GM21423 (cell line): ENCODE results near the gene LSM10.

ENCODE experiments used
- ATAC-seq: cut with Tn5 transposase; IDR thresholded peaks from one replicate; pipeline ENCODE4 v1.9.1; 2021; ENCODE audit warnings: mild to moderate bottlenecking, moderate library complexity; ENCODE audit not compliant: unreplicated experiment

The LSM10 gene

DNA sequence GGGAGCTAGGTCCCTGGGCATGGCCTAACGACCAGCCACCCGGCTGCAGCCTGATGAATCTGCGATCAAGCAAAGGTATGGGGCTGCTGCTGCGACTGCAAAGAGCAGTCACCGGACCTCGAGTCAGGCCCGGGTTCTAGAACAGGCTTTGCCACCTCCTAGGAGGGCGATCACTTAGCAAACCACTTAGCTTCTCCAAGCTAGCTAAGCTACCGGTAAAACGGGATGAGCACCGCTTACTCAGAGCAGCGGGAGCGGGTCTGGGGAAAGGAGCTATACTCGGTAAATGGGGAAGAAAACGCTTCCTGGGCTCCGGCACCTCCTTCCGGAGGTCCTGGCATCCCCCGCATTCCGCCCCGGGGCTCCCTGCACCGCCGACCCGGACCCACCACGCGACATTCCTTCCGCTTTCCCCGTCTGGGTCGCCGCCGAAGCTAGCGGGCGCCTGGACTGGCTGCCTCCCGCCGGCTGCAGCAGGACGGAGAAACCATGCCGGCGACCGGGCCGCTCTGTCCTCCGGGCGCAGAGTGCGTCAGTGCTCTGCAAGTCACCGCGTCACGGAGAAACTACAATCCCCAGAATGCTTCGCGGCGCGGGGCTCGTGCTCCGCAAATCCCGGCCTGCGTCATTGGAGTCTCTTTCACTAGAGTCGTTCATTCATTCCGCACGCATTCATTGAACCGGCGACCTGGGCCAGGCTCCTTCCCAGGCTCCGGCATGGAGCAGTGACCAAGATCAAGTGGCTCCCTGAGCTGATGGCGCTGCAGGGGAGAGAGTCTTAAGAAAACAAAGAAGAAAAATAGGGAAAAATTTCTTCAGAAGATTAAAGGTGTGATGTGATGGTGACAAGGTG is at the start of gene LSM10:
LSM10 (minus strand) TSS at position 531 of the 853 bp plus-strand sequence. CDS start 3,779 bp downstream, outside the sequence.
- peak; percentile 45 for ATAC-seq

DNA sequence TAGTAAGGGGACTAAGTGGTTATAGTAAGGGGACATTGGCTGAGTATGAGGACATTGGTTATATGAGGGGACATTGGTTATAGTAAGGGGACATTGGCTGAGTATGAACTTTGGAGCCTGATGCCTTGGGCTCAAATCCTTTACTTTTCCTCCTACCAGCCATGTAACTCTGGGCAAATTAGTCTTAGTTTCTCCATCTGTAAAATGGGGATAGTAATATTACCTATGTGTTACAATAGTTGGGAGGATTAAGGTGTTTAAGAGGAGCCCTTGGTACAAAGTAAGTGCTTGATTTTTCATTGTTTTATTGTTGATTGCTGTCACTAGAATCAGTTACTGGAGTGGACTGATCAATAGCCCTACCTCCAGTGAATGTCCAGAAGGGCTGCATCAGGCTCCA is 49.7 kb upstream of the LSM10 start:
- ATAC-seq: no peak

DNA sequence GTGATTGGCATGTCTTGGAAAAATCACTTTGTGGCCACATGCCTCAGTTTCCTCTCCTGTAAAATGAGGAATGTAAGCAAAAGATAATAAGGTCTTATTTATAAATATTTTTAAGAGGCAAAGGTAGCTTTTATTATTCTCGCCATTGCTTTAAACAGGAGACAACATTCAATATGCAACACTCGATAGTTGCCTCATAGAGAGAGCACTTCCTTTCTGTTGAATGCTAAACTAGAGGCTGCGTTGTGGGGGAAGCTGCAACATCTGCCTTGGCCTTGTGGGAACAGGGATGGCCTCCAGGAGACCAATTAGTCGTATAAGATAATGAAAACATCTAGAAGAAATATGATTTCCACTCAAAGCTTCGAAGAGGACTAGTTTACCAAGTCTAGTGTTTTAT is 49.0 kb upstream of the LSM10 start:
- no peak for ATAC-seq

DNA sequence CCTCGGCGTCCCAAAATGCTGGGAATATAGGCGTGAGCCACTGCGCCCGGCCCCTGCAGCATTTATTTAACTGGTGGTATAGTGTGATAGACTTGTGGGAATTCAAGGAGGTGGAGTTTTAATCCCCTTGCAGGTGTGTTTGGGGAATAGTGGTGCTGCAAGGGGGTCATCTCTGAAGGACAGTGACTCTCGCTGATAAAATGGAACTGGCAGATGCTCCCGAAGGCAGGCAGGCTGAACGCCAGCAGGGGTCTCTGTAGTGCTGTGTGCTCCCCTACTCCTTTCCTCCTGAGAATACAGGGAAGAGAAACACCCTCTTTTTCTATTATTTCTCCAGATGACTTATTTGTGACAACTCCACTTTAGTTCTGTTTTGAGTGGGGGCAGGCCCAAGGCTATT is 48.6 kb upstream of the LSM10 start:
- ATAC-seq: no peak

DNA sequence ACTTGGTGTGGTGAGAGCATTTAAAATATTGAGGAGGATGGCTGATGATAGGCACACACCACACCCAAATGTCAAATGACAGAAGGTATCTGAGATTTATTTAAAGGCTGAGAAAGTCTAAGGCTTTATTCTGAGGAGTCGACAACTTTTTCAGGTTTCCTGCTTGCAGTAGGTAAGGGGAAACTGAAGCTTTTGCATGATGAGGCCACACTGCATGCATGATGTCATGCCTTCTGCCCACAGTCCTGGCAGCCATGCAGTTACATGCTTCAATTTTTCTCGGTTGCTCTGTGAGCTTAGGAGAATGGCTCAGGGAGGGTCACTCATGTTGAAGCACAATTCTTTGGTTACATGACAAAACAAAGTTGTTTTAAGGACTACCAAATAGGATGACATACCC is 45.6 kb upstream of the LSM10 start:
- no peak for ATAC-seq

DNA sequence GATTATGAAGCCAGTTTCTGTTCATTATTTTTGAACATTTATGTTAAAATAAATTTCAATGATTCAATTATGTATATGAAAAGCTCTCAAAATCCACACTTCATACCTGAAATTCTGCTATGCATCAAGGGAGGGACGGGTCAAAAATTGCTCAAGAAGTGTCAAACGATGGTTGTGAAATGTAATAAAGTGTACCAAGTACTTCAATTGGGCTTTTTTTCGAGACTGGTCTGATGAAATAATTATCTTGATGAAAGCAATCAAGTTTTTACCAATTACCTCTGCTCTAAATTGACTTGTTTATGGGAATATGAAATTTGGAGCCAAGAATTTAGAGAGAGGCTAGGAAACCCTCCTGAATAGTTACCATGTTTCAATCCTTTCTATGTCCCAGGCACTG is 44.6 kb upstream of the LSM10 start:
- no peak for ATAC-seq

DNA sequence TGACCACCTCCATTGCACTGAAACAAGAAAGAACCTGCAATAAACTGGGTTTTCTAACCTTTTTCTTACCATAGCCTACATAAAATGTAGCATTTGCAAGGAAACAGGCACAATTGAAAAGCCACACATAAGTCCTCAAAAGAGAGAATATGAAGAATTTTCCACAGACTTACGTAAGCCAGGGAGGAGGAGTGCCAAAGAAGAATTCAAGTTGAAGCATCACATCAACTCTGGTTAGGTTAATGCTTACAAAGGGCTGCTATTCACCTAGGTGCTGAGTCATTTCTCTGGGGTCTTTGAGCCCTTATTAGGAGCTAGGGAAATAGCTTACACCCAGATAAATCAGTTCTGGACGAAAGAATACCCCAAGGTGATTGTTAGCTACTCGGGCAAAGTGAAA is 42.9 kb upstream of the LSM10 start:
- no peak for ATAC-seq

DNA sequence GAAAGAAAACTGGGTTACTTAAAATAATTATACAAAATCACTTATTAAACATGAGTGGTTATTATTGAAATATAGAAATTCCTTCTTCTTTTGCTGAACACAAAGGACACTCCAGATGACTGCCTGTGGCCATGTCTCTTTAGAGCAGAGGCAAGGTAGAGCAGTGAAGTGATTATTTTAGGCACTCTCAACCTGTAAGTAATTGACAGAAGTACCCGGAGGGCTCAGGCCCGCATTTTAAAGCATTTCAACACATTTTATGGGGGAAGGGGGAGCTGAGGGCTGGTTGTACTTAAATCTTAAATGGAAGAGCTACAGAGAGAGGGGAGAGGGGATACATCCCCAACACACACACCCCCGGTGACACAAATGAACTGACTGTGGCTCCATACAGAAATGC is 42.3 kb upstream of the LSM10 start:
- no peak for ATAC-seq

DNA sequence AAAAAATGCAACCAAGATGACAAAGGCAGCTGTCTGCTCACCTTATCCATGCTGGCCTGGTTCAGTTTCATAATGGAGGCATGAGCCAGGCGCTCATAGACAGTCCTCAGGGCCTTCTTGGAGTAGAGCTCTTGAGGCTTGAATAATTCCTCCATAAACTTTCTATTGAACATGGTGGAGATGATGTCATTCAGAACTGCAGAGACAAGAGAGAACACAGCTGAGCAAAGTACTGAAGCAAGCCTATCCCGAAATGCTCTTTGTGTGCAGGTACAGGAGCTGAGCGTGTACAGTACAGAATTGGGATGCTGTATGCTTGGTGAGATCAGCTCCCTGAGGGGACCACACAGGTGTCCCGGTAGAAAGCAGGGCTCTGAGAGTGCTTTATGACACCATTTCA is 41.0 kb upstream of the LSM10 start:
- no peak for ATAC-seq

DNA sequence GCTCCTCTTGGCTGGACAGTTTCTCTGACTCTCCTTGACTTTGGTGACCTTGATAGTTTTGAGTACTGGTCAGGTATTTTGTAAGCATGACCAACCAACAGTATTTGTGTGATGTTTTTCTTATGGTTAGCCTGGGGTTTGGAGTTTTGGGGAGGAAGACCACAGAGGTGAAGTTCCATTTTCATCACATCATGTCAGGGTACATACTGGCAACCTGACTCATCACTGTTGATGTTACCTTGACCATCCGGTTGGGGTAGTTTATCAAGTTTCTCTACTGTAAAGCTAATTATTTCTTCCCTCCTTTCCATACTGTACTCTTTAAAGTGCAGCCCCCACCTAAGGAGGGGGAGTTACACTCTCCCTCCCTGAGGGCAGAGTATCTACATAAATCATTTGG is 39.1 kb upstream of the LSM10 start:
- ATAC-seq: no peak

DNA sequence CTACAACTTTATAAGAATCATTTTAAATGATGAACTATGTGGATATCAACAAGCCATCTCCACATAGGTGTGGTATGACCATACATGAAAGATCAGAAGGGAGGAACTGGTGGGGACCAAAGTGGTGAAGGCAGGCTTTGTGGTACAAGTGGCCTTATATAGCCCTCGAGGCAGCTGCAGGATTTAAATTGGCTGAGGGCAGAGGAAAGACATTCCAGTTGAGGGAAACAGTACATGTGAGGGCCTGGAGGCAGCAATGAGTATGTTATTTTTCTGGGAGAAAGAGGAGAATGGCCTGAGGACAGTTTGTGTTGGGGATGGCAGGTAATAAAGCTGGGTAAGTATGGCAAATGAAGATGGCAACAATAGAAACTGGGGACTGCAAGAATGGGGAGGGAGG is 35.4 kb upstream of the LSM10 start:
- ATAC-seq: no peak

DNA sequence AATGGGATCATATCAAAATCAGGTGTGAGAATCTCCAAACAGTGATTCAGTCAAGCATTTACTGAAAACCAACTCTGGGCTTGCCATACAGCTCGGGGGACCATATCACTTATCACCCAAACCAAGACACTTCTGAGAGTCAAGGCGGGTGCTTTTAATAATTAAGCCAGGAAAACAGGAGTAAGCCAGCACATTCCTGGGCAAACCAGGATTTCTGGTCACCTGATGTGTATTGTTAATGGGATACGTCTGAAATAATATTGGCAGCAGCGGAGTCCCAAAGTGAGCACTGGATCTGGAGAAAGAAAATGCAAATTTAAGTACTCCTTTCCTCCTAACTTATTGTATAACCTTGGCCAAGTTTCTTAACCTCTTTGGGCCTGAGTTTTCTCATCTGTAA is 34.9 kb upstream of the LSM10 start:
- ATAC-seq: no peak

DNA sequence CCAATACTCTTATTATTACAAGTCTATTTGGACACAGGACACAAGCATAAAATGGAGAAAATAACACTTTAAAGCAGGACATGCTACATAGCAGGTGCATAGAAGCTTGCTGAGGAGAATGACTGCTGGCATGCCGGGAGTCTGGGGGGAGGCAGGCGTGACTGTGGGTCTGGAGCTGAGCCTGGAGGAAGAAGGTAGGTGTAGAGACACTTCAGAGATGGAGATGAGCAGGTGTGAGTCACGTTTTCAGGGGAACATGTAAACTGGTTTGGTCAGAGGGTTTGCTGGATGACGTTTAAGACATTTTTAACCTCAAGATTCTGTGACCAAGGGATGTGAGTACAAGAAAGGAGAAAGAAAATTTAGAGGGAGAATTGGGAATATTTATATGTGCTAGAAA is 28.1 kb upstream of the LSM10 start:
- no peak for ATAC-seq

DNA sequence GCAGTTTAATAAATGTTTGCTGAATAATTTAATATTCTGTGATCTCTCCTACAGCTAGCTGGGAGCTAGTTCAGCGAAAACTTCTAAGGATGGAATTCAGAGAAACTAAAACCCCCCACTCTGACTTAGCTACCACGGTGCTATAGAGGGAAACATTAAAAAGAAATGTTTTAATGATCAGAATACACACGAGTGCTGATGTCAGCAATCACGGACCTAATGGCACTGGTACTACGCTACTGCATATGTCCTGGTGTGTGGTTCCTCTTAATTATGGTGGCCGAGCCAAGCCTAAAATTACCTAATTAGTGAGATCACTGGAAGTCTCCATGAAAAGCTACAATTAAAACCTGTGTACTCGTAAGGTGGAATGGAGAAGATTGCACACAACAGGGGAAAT is 23.9 kb upstream of the LSM10 start:
- no peak for ATAC-seq

DNA sequence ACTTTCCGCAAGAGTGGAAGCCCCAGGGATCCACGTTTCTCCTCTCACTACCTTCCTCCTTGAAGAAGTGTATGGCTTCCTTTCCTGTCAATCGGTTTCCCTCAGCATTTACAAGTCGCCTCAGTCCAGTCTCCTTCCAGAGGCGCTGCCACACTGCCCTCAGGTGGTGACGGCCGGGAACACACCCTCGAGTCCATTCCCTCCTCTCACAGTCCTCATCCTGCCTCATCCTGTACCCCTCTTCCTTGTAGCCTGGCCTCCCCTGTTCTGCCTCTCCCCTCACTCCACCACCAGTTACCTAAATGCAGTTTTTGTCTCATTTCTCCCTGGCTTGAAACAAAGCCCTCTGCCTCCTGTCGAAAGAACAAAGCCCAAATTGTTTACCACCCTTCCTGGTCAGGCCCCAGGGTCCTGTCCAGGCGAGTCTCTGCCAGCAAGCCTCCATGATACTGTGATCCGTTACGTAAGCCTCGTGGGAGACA is 23.2 kb upstream of the LSM10 start:
- ATAC-seq: peak; percentile 72

DNA sequence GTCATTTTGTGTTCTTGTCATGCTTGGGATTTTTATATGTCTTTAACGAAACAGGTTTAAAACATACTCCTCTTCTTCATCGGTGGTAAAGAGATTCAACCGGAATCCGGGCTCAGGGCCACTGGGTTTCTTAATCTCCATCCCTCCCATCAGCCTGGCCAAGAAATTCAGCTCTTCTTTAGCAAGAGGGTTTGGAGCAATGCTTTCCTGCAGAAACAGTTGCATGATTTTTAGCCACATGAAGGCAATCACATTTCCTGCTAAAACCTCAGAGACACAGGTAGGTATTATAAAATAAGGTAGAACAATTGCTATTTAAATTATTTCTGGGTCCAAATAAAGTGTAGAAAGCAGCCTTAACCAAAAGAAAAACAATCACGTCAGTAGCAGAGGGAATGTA is 22.7 kb upstream of the LSM10 start:
- no peak for ATAC-seq

DNA sequence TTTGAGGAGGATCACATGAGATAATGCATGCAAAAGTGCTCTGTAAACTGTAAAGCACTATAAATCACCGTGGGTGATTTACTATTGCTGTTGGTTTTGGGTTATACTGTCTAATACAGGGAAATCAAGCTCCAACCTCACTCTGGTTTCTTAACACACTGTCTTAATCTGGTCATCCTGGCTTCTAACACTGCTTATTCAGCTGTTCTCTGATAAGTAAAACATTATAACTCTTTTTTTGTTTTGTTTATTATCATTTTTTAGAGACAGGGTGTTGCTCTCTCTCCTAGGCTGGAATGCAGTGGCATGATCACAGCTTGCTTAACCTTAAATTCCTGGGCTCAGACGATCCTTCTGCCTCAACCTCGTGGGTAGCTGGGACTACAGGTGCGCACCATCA is 21.9 kb upstream of the LSM10 start:
- ATAC-seq: no peak

DNA sequence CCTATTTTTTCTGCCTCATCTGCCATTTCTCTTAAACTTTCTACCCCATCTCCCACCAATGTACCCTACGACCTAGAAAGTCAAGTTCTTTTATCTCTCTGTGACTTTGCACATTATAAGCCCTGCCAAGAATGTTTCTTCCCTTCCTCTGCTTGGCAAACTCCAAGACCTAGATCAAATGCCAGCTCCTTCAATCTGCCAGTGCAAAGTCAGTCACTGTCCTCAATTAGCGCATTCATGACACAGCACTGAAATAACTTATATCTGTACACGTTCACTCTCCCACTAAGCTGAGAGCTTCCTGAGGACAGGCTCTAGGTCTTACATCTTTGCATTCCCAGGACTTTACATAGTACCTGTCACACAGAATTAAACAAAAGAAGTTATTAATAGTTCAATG is 21.4 kb upstream of the LSM10 start:
- ATAC-seq: no peak

DNA sequence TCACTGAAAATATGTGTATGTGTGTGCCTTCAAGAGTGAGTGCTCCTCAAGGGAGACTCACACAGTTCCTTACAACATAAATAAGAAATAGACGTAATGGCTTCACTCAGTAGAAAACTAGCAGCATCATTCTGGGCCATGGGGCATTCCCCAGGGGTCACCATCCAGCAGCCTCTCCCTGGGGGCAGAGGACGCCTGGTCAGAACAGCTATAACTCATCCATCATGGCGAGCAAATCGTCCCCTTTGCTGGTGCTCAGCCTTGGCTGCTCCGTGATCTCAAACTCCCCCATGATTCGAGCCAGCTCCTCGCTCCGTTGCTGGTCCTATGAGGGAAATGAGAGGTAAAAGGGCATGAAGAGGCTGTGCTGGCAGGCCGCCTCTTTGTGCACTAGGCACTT is 20.2 kb upstream of the LSM10 start:
- no peak for ATAC-seq

DNA sequence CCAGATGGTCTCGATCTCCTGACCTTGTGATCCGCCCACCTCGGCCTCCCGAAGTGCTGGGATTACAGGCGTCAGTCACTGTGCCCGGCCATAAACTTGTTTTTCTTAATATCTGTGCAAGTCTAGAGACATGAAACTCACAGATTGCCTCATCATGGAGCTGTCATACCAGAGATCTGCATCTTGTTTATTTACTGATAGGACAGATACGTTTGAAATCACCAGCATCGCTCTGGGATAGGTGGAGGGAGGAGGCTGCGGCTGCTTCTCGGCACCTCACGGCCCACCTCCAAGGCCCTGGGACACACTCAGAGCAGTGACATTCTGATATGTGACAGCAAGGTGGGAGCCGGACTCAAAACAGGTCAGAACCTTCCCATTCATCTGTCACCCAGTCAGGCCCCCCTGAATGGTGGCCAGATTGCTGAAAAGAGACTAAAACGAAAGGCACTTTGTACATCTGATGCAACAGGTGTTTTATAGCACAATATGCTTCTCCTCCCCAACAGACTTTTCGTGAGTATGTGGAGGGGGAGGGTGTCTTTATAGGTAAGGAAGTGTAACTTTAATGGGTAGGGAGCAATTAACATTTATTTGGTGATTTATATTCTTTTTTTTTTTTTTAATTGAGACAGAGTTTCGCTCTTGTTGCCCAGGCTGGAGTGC is 18.1 kb upstream of the LSM10 start:
- no peak for ATAC-seq

DNA sequence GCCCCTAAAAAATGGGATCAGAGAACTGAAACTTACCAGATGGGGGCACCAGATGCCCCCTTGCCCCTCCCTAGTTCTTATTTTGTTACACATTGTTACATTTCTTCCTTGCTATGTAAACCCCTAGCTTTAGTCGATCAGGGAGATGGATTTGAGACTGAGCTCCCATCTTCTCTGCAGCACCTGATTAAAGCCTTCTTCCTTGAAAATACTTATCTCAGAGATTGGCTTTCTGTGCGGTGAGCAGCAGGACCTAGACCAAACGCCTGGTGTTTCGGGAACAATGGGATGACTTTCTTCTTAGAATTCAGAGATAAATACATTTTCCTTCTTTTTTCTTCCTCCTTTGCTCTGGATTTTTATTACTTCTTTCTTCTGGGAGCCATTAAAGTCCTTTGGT is 16.7 kb upstream of the LSM10 start:
- ATAC-seq: no peak
